Naive thymus-derived CD4-positive, alpha-beta T cell (primary cell): ENCODE results near the gene GORAB. TPM values are rescaled to one million over a fixed set of nuclear protein-coding genes. Genes with fewer than 3 reads are reported as not detected.
A peak's percentile ranks its signal among the peaks of the same experiment; 100 is the strongest.

ENCODE experiments used
- ATAC-seq: fragments of 150-1000 bp; cut with Tn5 transposase; 2 replicates; pipeline ENCODE4 v1.10.0; 2021; ENCODE audit warnings: mild to moderate bottlenecking, moderate library complexity
- CTCF ChIA-PET: fragments of 350-600 bp; sonication (Branson Sonifier 250); formaldehyde crosslinking; loops from one replicate; lab custom pipeline; 2021; ENCODE audit warnings: antibody characterized with exemption; lab: Charles Lee
- POLR2A ChIA-PET: fragments of 350-600 bp; sonication (Branson Sonifier 250); formaldehyde crosslinking; loops from one replicate; lab custom pipeline; 2021; ENCODE audit warnings: antibody characterized with exemption, inconsistent platforms; lab: Charles Lee
- DNase-seq, 9 donors: peaks; one replicate each; pipeline versions ENCODE4 v3.0.0 to v3.0.0-alpha.2; 2020 to 2022; ENCODE audit warnings: mixed read lengths in 1 of 9
- H3K27ac ChIP-seq: one replicate; pipeline ENCODE4 v1.7.0; 2013; ENCODE audit warnings: mild to moderate bottlenecking, low read depth, low read length, moderate library complexity
- H3K27me3 ChIP-seq, 2 donors: one replicate each; pipeline ENCODE4 v1.7.0; 2013; ENCODE audit warnings: low read length in 2 of 2, mild to moderate bottlenecking in 2 of 2, moderate library complexity in 2 of 2; ENCODE audit not compliant: control insufficient read depth in 2 of 2, insufficient read depth in 2 of 2
- H3K36me3 ChIP-seq, 3 experiments: 1 replicate in 2 of 3; 2 replicates in 1 of 3; pipeline ENCODE4 v1.7.0; 2013; ENCODE audit warnings: low read length in 3 of 3, mild to moderate bottlenecking in 3 of 3, moderate library complexity in 1 of 3; ENCODE audit not compliant: insufficient read depth in 3 of 3, control insufficient read depth in 2 of 3
- H3K4me1 ChIP-seq, 2 donors: one replicate each; pipeline ENCODE4 v1.7.0; 2013; ENCODE audit warnings: low read length in 2 of 2, mild to moderate bottlenecking in 2 of 2, moderate library complexity in 1 of 2; ENCODE audit not compliant: control insufficient read depth in 2 of 2, insufficient read depth in 2 of 2
- H3K4me3 ChIP-seq: 2 replicates; pipeline ENCODE4 v1.7.0; 2013; ENCODE audit warnings: mild to moderate bottlenecking, low read length
- H3K9me3 ChIP-seq, 3 experiments: 1 replicate in 2 of 3; 2 replicates in 1 of 3; pipeline ENCODE4 v1.7.0; 2013; ENCODE audit warnings: low read length in 3 of 3; ENCODE audit not compliant: control insufficient read depth in 2 of 3
- H3K27ac Mint-ChIP-seq, 9 donors: one replicate each; pipeline ENCODE4 v1.8.0; 2020 to 2022; ENCODE audit warnings: mixed read lengths in 9 of 9, mild to moderate bottlenecking in 8 of 9, moderate library complexity in 5 of 9, inconsistent platforms in 2 of 9
- H3K27me3 Mint-ChIP-seq, 5 donors: one replicate each; pipeline ENCODE4 v1.8.0; 2021 to 2022; ENCODE audit warnings: mixed read lengths in 5 of 5, mild to moderate bottlenecking in 1 of 5
- H3K36me3 Mint-ChIP-seq, 5 donors: one replicate each; pipeline ENCODE4 v1.8.0; 2020 to 2022; ENCODE audit warnings: mixed read lengths in 5 of 5, mild to moderate bottlenecking in 3 of 5, inconsistent platforms in 1 of 5
- H3K4me1 Mint-ChIP-seq, 7 donors: one replicate each; pipeline ENCODE4 v1.8.0; 2020 to 2022; ENCODE audit warnings: mixed read lengths in 7 of 7, mild to moderate bottlenecking in 3 of 7, inconsistent platforms in 1 of 7
- H3K4me3 Mint-ChIP-seq, 10 donors: one replicate each; pipeline ENCODE4 v1.8.0; 2020 to 2022; ENCODE audit warnings: mild to moderate bottlenecking in 10 of 10, mixed read lengths in 10 of 10, moderate library complexity in 6 of 10, inconsistent platforms in 2 of 10
- H3K9me3 Mint-ChIP-seq, 11 donors: one replicate each; pipeline ENCODE4 v1.8.0; 2020 to 2022; ENCODE audit warnings: mixed read lengths in 11 of 11, mild to moderate bottlenecking in 4 of 11, inconsistent platforms in 1 of 11, moderate library complexity in 1 of 11
- intact Hi-C, 2 donors: fragments of 100-400 bp; cut with micrococcal nuclease; formaldehyde crosslinking; loops; one replicate each; pipeline ENCODE4 v1.15.1; 2023
- polyA plus RNA-seq, 2 donors: library from polyadenylated mRNA; unstranded; fragments of 300-500 nt; fragmentation: Illumina TruSeq; gene quantifications; one replicate each; pipeline ENCODE4 v1.2.3, GENCODE V29; 2021
- total RNA-seq, 6 experiments: library from RNA in 5 of 6; stranded (reverse) in 5 of 6; gene quantifications; 1 replicate in 5 of 6; 2 replicates in 1 of 6; pipeline ENCODE4 v1.2.3 and lab custom pipeline; 2021 to 2026

The GORAB gene
- total and polyA plus RNA-seq, 7 experiments from 2014 or later, result 4.6 to 25.3 (median 15.0) TPM

- Histone ChIP-seq H3K9me3 (peaks cover 0 to 16% (median 0%) of the 10 kb centered on the region in 3 experiments), H3K4me1 (peaks cover 0 to 8% of the 10 kb centered on the region in 2 donors), H3K36me3 (no peaks in the 10 kb centered on the region), H3K4me3 (no peak overlapping the region), H3K27me3 (no peaks in the 10 kb centered on the region), H3K27ac (no peak overlapping the region)
- Mint-ChIP-seq H3K27ac (no peak overlapping the region), H3K4me3 (no peak overlapping the region), H3K36me3 (peaks cover 0 to 10% (median 4%) of the 10 kb centered on the region in 5 donors), H3K27me3 (peaks cover 5 to 20% (median 9%) of the 10 kb centered on the region in 5 donors), H3K4me1 (peaks cover 0 to 15% (median 7%) of the 10 kb centered on the region in 7 donors), H3K9me3 (peaks cover 4 to 29% (median 10%) of the 10 kb centered on the region in 11 donors)
- no peak for DNase-seq
- no peak for ATAC-seq
- POLR2A ChIA-PET, result no interaction called here
- CTCF ChIA-PET, result no interaction called here
- intact Hi-C loops, result no loop called here
These were observed 28.8 kb downstream of the GORAB start for GRCh38 chr1:170560681-170561285.

DNA sequence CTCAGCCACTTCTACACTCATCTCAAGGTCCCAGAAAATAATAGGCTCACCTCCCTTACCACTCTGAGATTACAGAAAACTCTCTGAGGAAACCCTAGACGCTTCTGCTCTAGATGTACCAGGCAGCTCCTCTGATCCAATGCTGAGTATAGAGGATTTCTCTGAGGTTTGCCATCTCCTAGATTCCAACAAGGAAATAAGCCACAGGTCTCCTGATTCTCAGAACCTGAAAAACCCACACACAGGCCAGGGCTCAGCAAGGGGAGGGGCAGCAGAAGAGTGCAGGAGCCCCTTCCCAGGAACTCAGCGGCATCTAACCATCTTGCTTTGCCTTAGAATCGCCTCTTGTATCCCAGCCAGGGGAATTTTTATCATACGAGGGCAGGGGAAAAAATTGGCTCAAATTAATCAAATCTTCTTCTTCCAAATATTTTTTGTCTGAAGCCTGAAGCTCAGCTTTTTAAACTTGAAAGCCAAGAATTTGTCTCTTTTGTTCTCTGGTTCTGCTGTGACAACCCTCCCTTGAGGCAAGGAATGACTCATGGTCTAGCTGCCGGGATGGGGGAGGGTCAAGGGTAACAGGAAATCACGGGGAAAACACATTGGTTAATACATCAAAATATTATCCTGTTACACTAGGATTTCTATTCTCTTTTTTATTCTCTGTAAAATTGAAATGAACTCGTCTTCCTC lies 30.8 kb downstream of the GORAB start:
- no peak for DNase-seq
- Mint-ChIP-seq H3K4me3 (no peak overlapping the region), H3K27me3 (peaks cover 11 to 22% (median 16%) of the 10 kb centered on the region in 5 donors), H3K27ac (peak overlapping the region in 1 of 9 donors; percentile 5), H3K4me1 (peaks cover 0 to 15% (median 7%) of the 10 kb centered on the region in 7 donors), H3K36me3 (peaks cover 0 to 5% (median 3%) of the 10 kb centered on the region in 5 donors), H3K9me3 (peaks cover 4 to 24% (median 10%) of the 10 kb centered on the region in 11 donors)
- ATAC-seq, result peak; percentile 52
- Histone ChIP-seq H3K9me3 (peaks cover 0 to 16% (median 0%) of the 10 kb centered on the region in 3 experiments), H3K36me3 (no peaks in the 10 kb centered on the region), H3K27ac (no peak overlapping the region), H3K4me3 (no peak overlapping the region), H3K27me3 (no peaks in the 10 kb centered on the region), H3K4me1 (peaks cover 0 to 8% of the 10 kb centered on the region in 2 donors)
- intact Hi-C loops, result no loop called here
- ChIA-PET CTCF (no interaction called here), POLR2A (no interaction called here)

GRCh38 chr1:170567214-170567613 lies 35.2 kb downstream of the GORAB start:
- no peak overlapping the region for H3K4me3 ChIP-seq
- POLR2A ChIA-PET, result interaction anchor here (0.7 kb wide), 1 partner anchor 1023 kb away, joined by 4 read pairs; no protein-coding TSS in a partner anchor
- intact Hi-C loops, result no loop called here
- H3K36me3 Mint-ChIP-seq, result peaks cover 0 to 4% (median 0%) of the 10 kb centered on the region in 5 donors
- peak overlapping the region in 1 of 9 donors; percentile 22 for H3K27ac Mint-ChIP-seq
- H3K27me3 ChIP-seq, result no peaks in the 10 kb centered on the region
- H3K36me3 ChIP-seq, result no peaks in the 10 kb centered on the region
- H3K27me3 Mint-ChIP-seq, result peaks cover 15 to 42% (median 32%) of the 10 kb centered on the region in 5 donors
- peaks cover 0 to 8% of the 10 kb centered on the region in 2 donors for H3K4me1 ChIP-seq
- peaks cover 5 to 25% (median 9%) of the 10 kb centered on the region in 11 donors for H3K9me3 Mint-ChIP-seq
- no peak for ATAC-seq
- H3K4me1 Mint-ChIP-seq, result peaks cover 0 to 14% (median 7%) of the 10 kb centered on the region in 7 donors
- H3K4me3 Mint-ChIP-seq, result no peak overlapping the region
- CTCF ChIA-PET, result no interaction called here
- no peak for DNase-seq
- H3K27ac ChIP-seq, result no peak overlapping the region
- no peaks in the 10 kb centered on the region for H3K9me3 ChIP-seq

- ChIA-PET POLR2A (interaction anchor here (0.7 kb wide), 1 partner anchor 1024 kb away, joined by 4 read pairs; no protein-coding TSS in a partner anchor), CTCF (no interaction called here)
- Mint-ChIP-seq H3K27me3 (peaks cover 18 to 47% (median 30%) of the 10 kb centered on the region in 5 donors), H3K27ac (no peak overlapping the region), H3K9me3 (peaks cover 5 to 34% (median 14%) of the 10 kb centered on the region in 11 donors), H3K4me1 (peaks cover 0 to 5% (median 3%) of the 10 kb centered on the region in 7 donors), H3K36me3 (peaks cover 0 to 4% (median 0%) of the 10 kb centered on the region in 5 donors), H3K4me3 (no peak overlapping the region)
- peaks cover 0 to under 1% of the 10 kb centered on the region in 2 donors for H3K4me1 ChIP-seq
- ATAC-seq (no peak), DNase-seq (no peak)
- H3K9me3 ChIP-seq, result no peaks in the 10 kb centered on the region
- no peak overlapping the region for H3K27ac ChIP-seq
- intact Hi-C loops, result no loop called here
- no peak overlapping the region for H3K4me3 ChIP-seq
- no peaks in the 10 kb centered on the region for H3K36me3 ChIP-seq
- no peaks in the 10 kb centered on the region for H3K27me3 ChIP-seq
These were observed 36.2 kb downstream of the GORAB start for GRCh38 chr1:170568197-170568596.

- intact Hi-C loops, result no loop called here
- CTCF ChIA-PET, result interaction anchor here (0.6 kb wide), 1 partner anchor 1533 kb away, joined by 6 read pairs; no protein-coding TSS in a partner anchor
- peaks cover 6 to 38% (median 32%) of the 10 kb centered on the region in 5 donors for H3K27me3 Mint-ChIP-seq
These were observed 45.0 kb downstream of the GORAB start for GRCh38 chr1:170576980-170577379.

DNA sequence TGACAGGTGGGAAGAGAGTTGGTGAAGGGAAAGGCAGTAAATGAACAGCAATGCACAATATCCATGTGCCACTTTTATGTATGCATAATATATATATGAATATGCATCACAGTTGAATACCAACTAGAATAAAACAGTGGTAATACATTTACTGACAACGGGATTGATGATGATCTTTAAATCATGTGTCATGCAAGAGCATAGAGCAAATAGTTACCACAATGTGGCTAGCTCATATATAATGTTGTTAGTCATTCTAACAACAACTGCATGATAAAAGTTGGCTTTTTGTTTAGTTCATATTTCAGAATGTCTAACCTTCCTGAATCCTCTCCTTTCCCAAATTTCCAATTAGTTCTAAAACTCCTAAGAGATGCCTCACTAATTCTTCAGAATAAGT lies 46.4 kb downstream of the GORAB start:
- ChIA-PET CTCF (no interaction called here), POLR2A (no interaction called here)
- Histone ChIP-seq H3K36me3 (no peaks in the 10 kb centered on the region), H3K4me1 (no peaks in the 10 kb centered on the region), H3K27ac (no peak overlapping the region), H3K27me3 (no peaks in the 10 kb centered on the region), H3K4me3 (no peak overlapping the region), H3K9me3 (no peaks in the 10 kb centered on the region)
- peaks cover 0 to 8% (median 2%) of the 10 kb centered on the region in 11 donors for H3K9me3 Mint-ChIP-seq
- H3K36me3 Mint-ChIP-seq, result no peaks in the 10 kb centered on the region
- DNase-seq (no peak), ATAC-seq (no peak)
- intact Hi-C loops, result no loop called here
- H3K27ac Mint-ChIP-seq, result no peak overlapping the region
- H3K27me3 Mint-ChIP-seq, result peaks cover 3 to 40% (median 30%) of the 10 kb centered on the region in 5 donors
- no peaks in the 10 kb centered on the region for H3K4me1 Mint-ChIP-seq
- H3K4me3 Mint-ChIP-seq, result no peak overlapping the region

More at GRCh38 chr1:170576980-170577379, 45.0 kb downstream of the GORAB start:
- no peak overlapping the region for H3K4me3 ChIP-seq
- Mint-ChIP-seq H3K36me3 (no peaks in the 10 kb centered on the region), H3K9me3 (peaks cover 0 to 20% (median 6%) of the 10 kb centered on the region in 11 donors), H3K4me3 (no peak overlapping the region), H3K4me1 (no peaks in the 10 kb centered on the region), H3K27ac (no peak overlapping the region)
- no peaks in the 10 kb centered on the region for H3K4me1 ChIP-seq
- no peaks in the 10 kb centered on the region for H3K9me3 ChIP-seq
- no peaks in the 10 kb centered on the region for H3K36me3 ChIP-seq
- ATAC-seq, result no peak
- H3K27ac ChIP-seq, result no peak overlapping the region
- H3K27me3 ChIP-seq, result no peaks in the 10 kb centered on the region
- no peak for DNase-seq
- POLR2A ChIA-PET, result no interaction called here
